GM12891 (cell line): Measurements from ENCODE around the gene TMEM60.

Source experiments
- PAX5 ChIP-seq: IDR thresholded peaks from 2 replicates; pipeline ENCODE4 v1.6.1; 2011; ENCODE audit warnings: low read length, moderate library complexity, mild to moderate bottlenecking; ENCODE audit not compliant: insufficient read depth, severe bottlenecking
- POLR2A ChIP-seq: IDR thresholded peaks from 2 replicates; pipeline ENCODE4 v1.6.1; 2011; ENCODE audit warnings: low read depth, low read length, control low read depth
- POLR2AphosphoS5 ChIP-seq: IDR thresholded peaks from 2 replicates; pipeline ENCODE4 v1.6.1; 2011; ENCODE audit warnings: low read depth, low read length, control low read depth
- POU2F2 ChIP-seq: IDR thresholded peaks from 2 replicates; pipeline ENCODE4 v1.6.1; 2011; ENCODE audit warnings: low read depth, mild to moderate bottlenecking, control low read depth, low read length, moderate library complexity
- SPI1 ChIP-seq: IDR thresholded peaks from 2 replicates; pipeline ENCODE4 v1.6.1; 2011; ENCODE audit warnings: low read depth, low read length, control low read depth
- TAF1 ChIP-seq: IDR thresholded peaks from 2 replicates; pipeline ENCODE4 v1.6.1; 2011; ENCODE audit warnings: low read depth, low read length, control low read depth

DNA sequence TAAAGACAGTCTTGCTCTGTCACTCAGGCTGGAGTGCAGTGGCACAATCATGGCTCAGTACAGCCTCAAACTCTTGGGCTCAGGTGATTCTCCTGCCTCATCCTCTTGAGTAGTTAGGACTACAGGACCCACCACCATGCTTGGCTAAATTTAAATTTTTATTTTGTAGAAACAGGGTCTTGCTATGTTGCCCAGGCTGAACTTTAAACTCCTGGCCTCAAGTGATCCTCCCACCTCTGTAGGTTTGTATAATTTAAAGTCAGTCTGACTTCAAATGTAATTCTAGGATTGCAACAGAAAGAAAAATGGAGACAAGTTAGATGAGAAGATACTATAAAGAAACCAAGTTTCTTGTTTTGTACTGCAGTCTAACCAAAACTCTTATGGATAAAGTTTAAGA, 11.5 kb downstream of the TMEM60 start:
- TF ChIP-seq POLR2AphosphoS5, result no peak
- no peak for TF ChIP-seq POLR2A
- no peak for TF ChIP-seq TAF1
- no peak for TF ChIP-seq POU2F2
- no peak for TF ChIP-seq SPI1
- TF ChIP-seq PAX5, result no peak
